Measurements from ENCODE around the gene KLF14.

KLF14 gene

GRCh38 chr7:130703851-130704250 lies 30.2 kb downstream of the KLF14 start:
- TF ChIP-seq CTCF (IDR thresholded peaks at IDR 0.05): no peak

GRCh38 chr7:130701650-130702049 lies 32.4 kb downstream of the KLF14 start:
- TF ChIP-seq CTCF (IDR thresholded peaks at IDR 0.05): no peak

DNA sequence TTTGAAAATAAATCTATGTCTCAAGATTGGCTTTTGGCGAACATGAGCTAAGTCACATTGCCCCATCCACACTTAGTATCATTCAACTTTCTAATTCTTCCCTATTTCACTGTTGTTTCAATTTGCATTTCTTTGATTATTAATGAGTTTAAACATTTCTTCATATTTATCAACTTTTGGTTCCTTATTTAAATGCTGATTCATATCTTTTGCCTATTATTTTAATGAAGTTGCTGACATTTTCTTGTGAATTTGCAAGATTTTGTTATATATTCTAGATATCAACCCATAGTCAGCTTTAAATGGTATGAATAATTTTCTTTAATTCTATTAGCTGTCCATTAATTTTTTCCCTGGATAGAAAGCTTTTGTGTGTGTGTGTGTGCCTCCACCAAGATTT lies 33.2 kb downstream of the KLF14 start:
- no peak for TF ChIP-seq CTCF (IDR thresholded peaks at IDR 0.05)

GRCh38 chr7:130699686-130700085 lies 34.3 kb downstream of the KLF14 start:
- no peak for TF ChIP-seq CTCF (IDR thresholded peaks at IDR 0.05)

DNA sequence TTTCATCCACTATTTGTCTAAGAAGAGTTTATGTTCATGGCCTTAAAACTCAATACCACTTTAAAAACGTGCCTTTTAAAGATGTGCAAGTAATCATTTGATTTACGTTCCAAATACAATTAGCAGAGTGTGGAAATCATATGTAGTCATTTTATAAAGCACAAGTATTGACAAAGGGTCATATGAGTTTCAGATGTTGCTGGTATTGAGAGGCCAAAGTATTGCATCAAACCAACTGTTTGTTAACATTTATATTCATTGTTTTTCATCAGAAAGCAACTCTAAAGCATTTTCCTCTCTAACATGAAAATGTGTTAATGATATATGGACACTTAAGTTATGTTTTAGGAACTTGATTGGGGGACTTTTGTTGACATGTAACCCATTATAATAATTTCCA lies 36.2 kb downstream of the KLF14 start:
- no peak for TF ChIP-seq CTCF (IDR thresholded peaks at IDR 0.05)

- TF ChIP-seq CTCF (IDR thresholded peaks at IDR 0.05): peak; percentile 60
Observed at GRCh38 chr7:130695840-130696239, 38.2 kb downstream of the KLF14 start.

GRCh38 chr7:130689683-130690082 lies 44.3 kb downstream of the KLF14 start:
- no peak for TF ChIP-seq CTCF (IDR thresholded peaks at IDR 0.05)

DNA sequence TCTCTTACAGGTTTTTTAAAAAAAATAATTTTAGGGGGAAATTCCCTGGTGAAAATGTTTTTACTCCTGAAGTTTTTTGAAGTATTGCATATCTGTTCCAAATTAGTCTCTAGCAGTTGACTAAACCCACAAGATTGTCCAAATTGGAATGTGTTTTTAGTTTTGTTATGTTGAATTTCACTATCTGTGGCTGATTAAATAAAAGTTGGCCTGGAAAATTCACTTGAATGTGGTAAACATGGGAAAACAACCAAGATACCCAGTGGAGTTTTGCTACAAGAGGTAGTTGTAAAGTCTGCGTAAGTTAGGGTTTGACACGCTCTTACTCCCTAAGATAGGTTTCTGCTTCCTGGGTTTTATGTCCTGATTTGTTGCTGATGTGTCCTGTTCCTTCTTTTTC lies 51.0 kb downstream of the KLF14 start:
- no peak for TF ChIP-seq CTCF (IDR thresholded peaks at IDR 0.05)

Measured in LNCAP (cell line).